Measurements from ENCODE around the gene LTA.

The LTA gene

DNA sequence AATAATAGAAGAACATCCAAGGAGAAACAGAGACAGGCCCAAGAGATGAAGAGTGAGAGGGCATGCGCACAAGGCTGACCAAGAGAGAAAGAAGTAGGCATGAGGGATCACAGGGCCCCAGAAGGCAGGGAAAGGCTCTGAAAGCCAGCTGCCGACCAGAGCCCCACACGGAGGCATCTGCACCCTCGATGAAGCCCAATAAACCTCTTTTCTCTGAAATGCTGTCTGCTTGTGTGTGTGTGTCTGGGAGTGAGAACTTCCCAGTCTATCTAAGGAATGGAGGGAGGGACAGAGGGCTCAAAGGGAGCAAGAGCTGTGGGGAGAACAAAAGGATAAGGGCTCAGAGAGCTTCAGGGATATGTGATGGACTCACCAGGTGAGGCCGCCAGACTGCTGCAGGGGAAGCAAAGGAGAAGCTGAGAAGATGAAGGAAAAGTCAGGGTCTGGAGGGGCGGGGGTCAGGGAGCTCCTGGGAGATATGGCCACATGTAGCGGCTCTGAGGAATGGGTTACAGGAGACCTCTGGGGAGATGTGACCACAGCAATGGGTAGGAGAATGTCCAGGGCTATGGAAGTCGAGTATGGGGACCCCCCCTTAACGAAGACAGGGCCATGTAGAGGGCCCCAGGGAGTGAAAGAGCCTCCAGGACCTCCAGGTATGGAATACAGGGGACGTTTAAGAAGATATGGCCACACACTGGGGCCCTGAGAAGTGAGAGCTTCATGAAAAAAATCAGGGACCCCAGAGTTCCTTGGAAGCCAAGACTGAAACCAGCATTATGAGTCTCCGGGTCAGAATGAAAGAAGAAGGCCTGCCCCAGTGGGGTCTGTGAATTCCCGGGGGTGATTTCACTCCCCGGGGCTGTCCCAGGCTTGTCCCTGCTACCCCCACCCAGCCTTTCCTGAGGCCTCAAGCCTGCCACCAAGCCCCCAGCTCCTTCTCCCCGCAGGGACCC lies 2.3 kb downstream of the LTA start (continued):
- TF ChIP-seq ZNF76 (tag by site-specific recombination; IDR thresholded peaks at IDR 0.05; ENCODE audit: borderline replicate concordance, low read depth) (no peak), ZNF514 (tag by site-specific recombination; IDR thresholded peaks at IDR 0.05) (no peak)

DNA sequence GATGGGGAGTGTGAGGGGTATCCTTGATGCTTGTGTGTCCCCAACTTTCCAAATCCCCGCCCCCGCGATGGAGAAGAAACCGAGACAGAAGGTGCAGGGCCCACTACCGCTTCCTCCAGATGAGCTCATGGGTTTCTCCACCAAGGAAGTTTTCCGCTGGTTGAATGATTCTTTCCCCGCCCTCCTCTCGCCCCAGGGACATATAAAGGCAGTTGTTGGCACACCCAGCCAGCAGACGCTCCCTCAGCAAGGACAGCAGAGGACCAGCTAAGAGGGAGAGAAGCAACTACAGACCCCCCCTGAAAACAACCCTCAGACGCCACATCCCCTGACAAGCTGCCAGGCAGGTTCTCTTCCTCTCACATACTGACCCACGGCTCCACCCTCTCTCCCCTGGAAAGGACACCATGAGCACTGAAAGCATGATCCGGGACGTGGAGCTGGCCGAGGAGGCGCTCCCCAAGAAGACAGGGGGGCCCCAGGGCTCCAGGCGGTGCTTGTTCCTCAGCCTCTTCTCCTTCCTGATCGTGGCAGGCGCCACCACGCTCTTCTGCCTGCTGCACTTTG lies 3.3 kb downstream of the LTA start, which contains the start of gene TNF:
Gene TNF, plus strand, starts transcription at position 231 of the 567 bp plus-strand sequence. Its CDS starts 177 bp downstream, at position 408.
- ChIA-PET CTCF (interaction anchor here (0.7 to 18.7 kb wide), 9 partner anchors 9 to 314 kb away, joined by 3 to 518 read pairs (median 5); partner anchors contain the start of genes ATP6V1G2, LST1 and NCR3), POLR2A (interaction anchor here (0.5 to 1.3 kb wide), 2 partner anchors 47 to 427 kb away, joined by 3 to 5 read pairs; no protein-coding TSS in a partner anchor)

DNA sequence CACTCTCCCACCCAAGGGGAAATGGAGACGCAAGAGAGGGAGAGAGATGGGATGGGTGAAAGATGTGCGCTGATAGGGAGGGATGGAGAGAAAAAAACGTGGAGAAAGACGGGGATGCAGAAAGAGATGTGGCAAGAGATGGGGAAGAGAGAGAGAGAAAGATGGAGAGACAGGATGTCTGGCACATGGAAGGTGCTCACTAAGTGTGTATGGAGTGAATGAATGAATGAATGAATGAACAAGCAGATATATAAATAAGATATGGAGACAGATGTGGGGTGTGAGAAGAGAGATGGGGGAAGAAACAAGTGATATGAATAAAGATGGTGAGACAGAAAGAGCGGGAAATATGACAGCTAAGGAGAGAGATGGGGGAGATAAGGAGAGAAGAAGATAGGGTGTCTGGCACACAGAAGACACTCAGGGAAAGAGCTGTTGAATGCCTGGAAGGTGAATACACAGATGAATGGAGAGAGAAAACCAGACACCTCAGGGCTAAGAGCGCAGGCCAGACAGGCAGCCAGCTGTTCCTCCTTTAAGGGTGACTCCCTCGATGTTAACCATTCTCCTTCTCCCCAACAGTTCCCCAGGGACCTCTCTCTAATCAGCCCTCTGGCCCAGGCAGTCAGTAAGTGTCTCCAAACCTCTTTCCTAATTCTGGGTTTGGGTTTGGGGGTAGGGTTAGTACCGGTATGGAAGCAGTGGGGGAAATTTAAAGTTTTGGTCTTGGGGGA lies 4.0 kb downstream of the LTA start:
- ChIA-PET POLR2A (interaction anchor here (1.1 to 1.4 kb wide), 2 partner anchors 17 to 25 kb away, joined by 4 to 6 read pairs; partner anchors contain the start of gene NCR3), CTCF (interaction anchor here (0.9 to 18.7 kb wide), 10 partner anchors 8 to 313 kb away, joined by 3 to 518 read pairs (median 6); partner anchors contain the start of genes LST1 and NCR3)
- Histone ChIP-seq H3K4me3 (ENCODE audit: low read depth, low read length) (no peak overlapping the region), H3K36me3 (ENCODE audit: control insufficient read depth in 2 of 2, insufficient read depth in 1 of 2, low read length in 2 of 2) (no peaks in the 10 kb centered on the region), H3K4me1 (ENCODE audit: control insufficient read depth, insufficient read depth, low read length) (peaks cover 1% of the 10 kb centered on the region; the same call in 1 of the 2 replicates), H3K27ac (ENCODE audit: extremely low read depth, low read depth, low read length) (no peak overlapping the region), H3K9me3 (ENCODE audit: control insufficient read depth, insufficient read depth, low read depth, low read length) (no peaks in the 10 kb centered on the region)
- peak; percentile 64; the same call in 1 of the 2 replicates for TF ChIP-seq ZNF24 (tag by site-specific recombination; IDR thresholded peaks at IDR 0.05)
- TF ChIP-seq SP3 (tag by site-specific recombination; IDR thresholded peaks at IDR 0.05) = no peak
- no peak for TF ChIP-seq GFI1B (tag by site-specific recombination; IDR thresholded peaks at IDR 0.05)
- TF ChIP-seq ZNF266 (tag by site-specific recombination; IDR thresholded peaks at IDR 0.05; ENCODE audit: low read depth) = no peak
- TF ChIP-seq, protein P1, sequence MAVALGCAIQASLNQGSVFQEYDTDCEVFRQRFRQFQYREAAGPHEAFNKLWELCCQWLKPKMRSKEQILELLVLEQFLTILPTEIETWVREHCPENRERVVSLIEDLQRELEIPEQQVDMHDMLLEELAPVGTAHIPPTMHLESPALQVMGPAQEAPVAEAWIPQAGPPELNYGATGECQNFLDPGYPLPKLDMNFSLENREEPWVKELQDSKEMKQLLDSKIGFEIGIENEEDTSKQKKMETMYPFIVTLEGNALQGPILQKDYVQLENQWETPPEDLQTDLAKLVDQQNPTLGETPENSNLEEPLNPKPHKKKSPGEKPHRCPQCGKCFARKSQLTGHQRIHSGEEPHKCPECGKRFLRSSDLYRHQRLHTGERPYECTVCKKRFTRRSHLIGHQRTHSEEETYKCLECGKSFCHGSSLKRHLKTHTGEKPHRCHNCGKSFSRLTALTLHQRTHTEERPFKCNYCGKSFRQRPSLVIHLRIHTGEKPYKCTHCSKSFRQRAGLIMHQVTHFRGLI (tag by site-specific recombination; IDR thresholded peaks at IDR 0.05) = no peak
- TF ChIP-seq ZNF664 (tag by site-specific recombination; IDR thresholded peaks at IDR 0.05) = no peak
- TF ChIP-seq ZNF366 (tag by site-specific recombination; conservative IDR thresholded peaks at IDR 0.05) = peak; percentile 78
- TF ChIP-seq, protein P2, sequence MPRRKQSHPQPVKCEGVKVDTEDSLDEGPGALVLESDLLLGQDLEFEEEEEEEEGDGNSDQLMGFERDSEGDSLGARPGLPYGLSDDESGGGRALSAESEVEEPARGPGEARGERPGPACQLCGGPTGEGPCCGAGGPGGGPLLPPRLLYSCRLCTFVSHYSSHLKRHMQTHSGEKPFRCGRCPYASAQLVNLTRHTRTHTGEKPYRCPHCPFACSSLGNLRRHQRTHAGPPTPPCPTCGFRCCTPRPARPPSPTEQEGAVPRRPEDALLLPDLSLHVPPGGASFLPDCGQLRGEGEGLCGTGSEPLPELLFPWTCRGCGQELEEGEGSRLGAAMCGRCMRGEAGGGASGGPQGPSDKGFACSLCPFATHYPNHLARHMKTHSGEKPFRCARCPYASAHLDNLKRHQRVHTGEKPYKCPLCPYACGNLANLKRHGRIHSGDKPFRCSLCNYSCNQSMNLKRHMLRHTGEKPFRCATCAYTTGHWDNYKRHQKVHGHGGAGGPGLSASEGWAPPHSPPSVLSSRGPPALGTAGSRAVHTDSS (tag by site-specific recombination; IDR thresholded peaks at IDR 0.05) = no peak
- TF ChIP-seq ZNF341 (tag by site-specific recombination; IDR thresholded peaks at IDR 0.05; ENCODE audit: low read depth) = peak; percentile 58

More for the DNA sequence above, 3.3 kb downstream of the LTA start, which contains the start of gene TNF:
- Histone ChIP-seq H3K27ac (ENCODE audit: extremely low read depth, low read depth, low read length) (no peak within 1 kb of the TSS), H3K9me3 (ENCODE audit: control insufficient read depth, insufficient read depth, low read depth, low read length) (no peaks in the 10 kb centered on the region), H3K4me1 (ENCODE audit: control insufficient read depth, insufficient read depth, low read length) (no peaks in the 10 kb centered on the region), H3K36me3 (ENCODE audit: control insufficient read depth in 2 of 2, insufficient read depth in 1 of 2, low read length in 2 of 2) (no peaks in the 10 kb centered on the region), H3K4me3 (ENCODE audit: low read depth, low read length) (no peak within 1 kb of the TSS)
- TF ChIP-seq ZNF610 (tag by site-specific recombination; IDR thresholded peaks at IDR 0.05; ENCODE audit: borderline replicate concordance) (no peak), ZBTB48 (tag by site-specific recombination; IDR thresholded peaks at IDR 0.05) (0 out of 2 replicates have a peak, but pooled peaks have one; percentile 37)
